ENCODE results near the gene NRXN3.

- TF ChIP-seq ZBTB33 (IDR thresholded peaks at IDR 0.05) (no peak), EGR1 (IDR thresholded peaks at IDR 0.05; ENCODE audit: low read depth in 2 of 2) (no peak), CTCF (IDR thresholded peaks at IDR 0.05; ENCODE audit: low read depth, low read length, missing input control) (no peak), YY1 (IDR thresholded peaks at IDR 0.05) (no peak), RXRA (IDR thresholded peaks at IDR 0.05) (no peak), REST (IDR thresholded peaks at IDR 0.05) (no peak), HNF4G (IDR thresholded peaks at IDR 0.05) (no peak), JUND (IDR thresholded peaks at IDR 0.05) (no peak), NR2F2 (IDR thresholded peaks at IDR 0.05) (no peak), GABPA (IDR thresholded peaks at IDR 0.05 in 1 of 2, conservative IDR thresholded peaks at IDR 0.05 in 1 of 2) (no peak), SP1 (IDR thresholded peaks at IDR 0.05) (no peak), RAD21 (IDR thresholded peaks at IDR 0.05) (no peak), ATF3 (IDR thresholded peaks at IDR 0.05) (no peak), FOXA1 (IDR thresholded peaks at IDR 0.05) (no peak)
Measured at GRCh38 chr14:78970677-78971076, 800.5 kb downstream of the NRXN3 start.
